ENCODE measurements around the gene DDX47. TPM values are rescaled to one million over a fixed set of nuclear protein-coding genes. Genes with fewer than 3 reads are reported as not detected.

Gene DDX47
- total and polyA plus RNA-seq, 2 experiments from 2014 or later: 54.0 to 90.8 TPM

- TF ChIP-seq ZNF462 (CRISPR knock-in tag; IDR thresholded peaks at IDR 0.05) (no peak), EZH2 (IDR thresholded peaks at IDR 0.05; ENCODE audit: low read depth, unreplicated experiment) (no peak), STAT1 (IDR thresholded peaks at IDR 0.05; ENCODE audit: unreplicated experiment) (no peak)
These were observed 64.1 kb downstream of the DDX47 start (continued) for GRCh38 chr12:12877153-12877768.

GRCh38 chr12:12877781-12878455 lies 64.8 kb downstream of the DDX47 start:
- peaks cover 4% of the 10 kb centered on the region; the same call in 1 of the 3 replicates for H3K36me3 Mint-ChIP-seq (ENCODE audit: low read depth)
- no peaks in the 10 kb centered on the region for H3K9me2 ChIP-seq (ENCODE audit: insufficient read depth)
- H3K4me3 Mint-ChIP-seq: no peak overlapping the region
- H3K36me3 ChIP-seq (ENCODE audit: insufficient read depth): no peaks in the 10 kb centered on the region
- peaks cover 11% of the 10 kb centered on the region for H3K27me3 Mint-ChIP-seq (ENCODE audit: insufficient read depth, low read depth, poor library complexity)
- no peak overlapping the region for H3K4me3 ChIP-seq
- no peaks in the 10 kb centered on the region for H3F3A ChIP-seq (replicated peaks; ENCODE audit: low read depth)
- H3K27ac Mint-ChIP-seq: no peak overlapping the region
- no peaks in the 10 kb centered on the region for H3K27me3 ChIP-seq (ENCODE audit: insufficient read depth)
- peaks cover 11% of the 10 kb centered on the region for H3K4me1 Mint-ChIP-seq
- no peak overlapping the region for H3K27ac ChIP-seq (ENCODE audit: low read depth)
- ATAC-seq (no peak), DNase-seq (ENCODE audit: low spot score) (no peak)
- H3K4me2 ChIP-seq: no peak overlapping the region
- H2AFZ ChIP-seq: no peak overlapping the region
- H3K9me3 Mint-ChIP-seq: no peaks in the 10 kb centered on the region
- peaks cover 8% of the 10 kb centered on the region for H3K4me1 ChIP-seq (ENCODE audit: insufficient read depth)
- H4K20me1 ChIP-seq (replicated peaks; ENCODE audit: insufficient read depth): no peaks in the 10 kb centered on the region
- no peaks in the 10 kb centered on the region for H3K79me2 ChIP-seq (replicated peaks; ENCODE audit: insufficient read depth)
- TF ChIP-seq REST (IDR thresholded peaks at IDR 0.05; ENCODE audit: unreplicated experiment) (no peak), NANOG (IDR thresholded peaks at IDR 0.05; ENCODE audit: borderline replicate concordance) (no peak), POLR2AphosphoS5 (IDR thresholded peaks at IDR 0.05; ENCODE audit: low read depth) (no peak), ETS1 (IDR thresholded peaks at IDR 0.05) (no peak)

Data from GM23338 (cell line).